BLaER1 (cell line): Measurements from ENCODE around the gene IL1R2.

Source experiments
- H3K27ac ChIP-seq: shearing (Covaris generic); formaldehyde crosslinking; 2 replicates; pipeline ENCODE4 v1.8.1; 2022
- H3K27me3 ChIP-seq: shearing (Covaris generic); formaldehyde crosslinking; 2 replicates; pipeline ENCODE4 v1.8.1; 2022
- H3K36me3 ChIP-seq: shearing (Covaris generic); formaldehyde crosslinking; 2 replicates; pipeline ENCODE4 v1.8.1; 2022
- H3K4me1 ChIP-seq: shearing (Covaris generic); formaldehyde crosslinking; 2 replicates; pipeline ENCODE4 v1.8.1; 2022
- H3K4me2 ChIP-seq: shearing (Covaris generic); formaldehyde crosslinking; 2 replicates; pipeline ENCODE4 v1.8.1; 2022
- H3K4me3 ChIP-seq: shearing (Covaris generic); formaldehyde crosslinking; 2 replicates; pipeline ENCODE4 v1.8.1; 2022
- H3K9ac ChIP-seq: shearing (Covaris generic); formaldehyde crosslinking; 2 replicates; pipeline ENCODE4 v1.8.1; 2022
- H3K9me3 ChIP-seq: shearing (Covaris generic); formaldehyde crosslinking; 2 replicates; pipeline ENCODE4 v1.8.1; 2022
- H4K20me1 ChIP-seq: shearing (Covaris generic); formaldehyde crosslinking; 2 replicates; pipeline ENCODE4 v1.8.1; 2022
- Cebpa-rat ChIP-seq: shearing (Covaris generic); IDR thresholded peaks from 2 replicates; pipeline ENCODE4 v1.8.1; 2022

The IL1R2 gene

DNA sequence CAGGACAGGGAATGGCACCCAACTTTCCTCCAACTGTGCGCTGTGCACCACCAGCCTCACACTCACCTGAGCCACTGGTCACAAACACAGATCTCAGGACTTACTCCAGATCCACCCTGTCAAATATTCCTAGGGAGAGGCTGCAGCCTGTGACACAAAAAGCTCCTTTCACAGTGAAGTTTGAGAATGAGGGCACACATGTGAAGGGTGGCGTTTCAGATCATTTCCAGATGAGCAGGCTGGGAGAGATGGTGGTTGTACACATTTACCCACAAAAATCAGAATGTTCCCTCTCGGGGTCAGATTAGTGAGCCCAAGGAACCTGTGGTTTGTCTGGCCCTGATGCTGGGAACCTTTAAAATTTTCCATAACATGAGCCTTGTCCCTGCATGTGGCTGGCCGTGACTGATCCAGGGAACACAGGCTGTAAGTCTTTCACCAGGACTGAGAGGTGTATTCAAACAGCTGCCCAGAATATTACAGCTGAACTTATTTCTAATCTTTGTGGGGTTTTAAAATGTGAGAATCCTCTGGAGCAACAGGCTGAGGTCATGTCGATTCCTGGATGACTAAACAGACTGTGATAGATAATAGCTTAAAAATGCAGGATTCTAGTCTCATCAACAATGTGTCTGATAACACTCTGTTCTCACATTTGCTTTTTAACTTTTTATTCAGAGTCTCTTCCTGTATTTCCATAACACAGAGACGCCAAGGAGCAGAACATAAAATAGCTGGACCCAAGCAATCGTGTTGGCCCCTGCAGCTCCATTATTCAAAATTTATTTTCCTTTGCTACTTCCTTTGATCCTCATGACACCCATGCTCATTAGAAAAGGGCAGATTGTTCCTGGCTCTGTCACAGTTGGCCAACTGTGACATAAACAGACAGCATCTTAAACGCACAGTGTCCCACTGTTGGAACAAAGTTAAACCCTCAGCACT, 35.5 kb downstream of the IL1R2 start:
- Histone ChIP-seq H3K27ac (no peak overlapping the region; the same call in 1 of the 2 replicates), H3K4me2 (peak overlapping the region; percentile 71), H3K36me3 (no peaks in the 10 kb centered on the region), H4K20me1 (no peaks in the 10 kb centered on the region), H3K4me1 (peaks cover 58% of the 10 kb centered on the region), H3K9ac (0 out of 2 replicates have a peak overlapping the region, but pooled peaks have one; percentile 2), H3K9me3 (no peaks in the 10 kb centered on the region), H3K4me3 (no peak overlapping the region), H3K27me3 (no peaks in the 10 kb centered on the region)
- TF ChIP-seq Cebpa-rat: no peak

DNA sequence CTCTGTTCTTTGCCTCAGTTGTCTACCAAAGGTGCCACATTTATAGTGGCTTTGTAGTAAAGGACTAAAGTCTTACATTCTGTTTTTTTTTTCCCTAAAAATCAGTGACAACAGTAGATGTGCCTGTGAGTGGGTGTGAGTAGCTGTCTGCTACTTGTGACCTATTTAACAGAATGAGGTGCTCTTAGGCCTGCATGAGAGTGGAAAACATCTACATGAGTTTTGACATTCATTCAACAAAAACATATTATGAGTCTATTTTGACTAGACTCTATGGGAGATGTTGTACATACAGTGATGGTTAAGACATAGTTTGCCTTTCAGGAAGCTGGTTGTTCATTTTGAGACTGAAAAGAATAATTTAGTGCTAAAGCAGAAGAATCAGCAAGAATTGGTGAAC, 36.7 kb downstream of the IL1R2 start:
- Histone ChIP-seq H3K4me3 (no peak overlapping the region), H3K9me3 (no peaks in the 10 kb centered on the region), H3K4me1 (peaks cover 62% of the 10 kb centered on the region), H3K27me3 (no peaks in the 10 kb centered on the region), H3K4me2 (no peak overlapping the region), H4K20me1 (no peaks in the 10 kb centered on the region), H3K27ac (no peak overlapping the region), H3K9ac (no peak overlapping the region), H3K36me3 (no peaks in the 10 kb centered on the region)
- no peak for TF ChIP-seq Cebpa-rat

DNA sequence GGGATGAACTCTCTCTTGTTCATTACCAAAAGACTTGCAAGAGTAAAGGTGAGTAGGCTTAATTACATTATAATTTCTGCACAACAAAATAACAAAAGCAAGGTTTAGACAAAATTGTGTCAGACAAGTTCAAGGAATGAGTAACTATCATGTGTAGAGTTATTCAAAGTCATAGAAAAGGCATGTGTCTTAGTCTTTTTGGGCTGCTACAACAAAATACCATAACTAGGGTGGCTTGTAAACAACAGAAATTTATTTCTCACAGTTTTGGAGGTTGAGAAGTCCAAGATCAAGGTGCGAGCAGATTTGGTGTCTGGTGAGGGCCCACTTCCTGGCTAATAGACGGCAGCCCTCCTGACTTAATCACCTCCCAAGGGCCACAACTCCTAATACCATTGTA, 37.6 kb downstream of the IL1R2 start:
- no peaks in the 10 kb centered on the region for H3K27me3 ChIP-seq
- peaks cover 61% of the 10 kb centered on the region for H3K4me1 ChIP-seq
- no peak for TF ChIP-seq Cebpa-rat
- no peak overlapping the region for H3K9ac ChIP-seq
- H3K36me3 ChIP-seq: no peaks in the 10 kb centered on the region
- H3K9me3 ChIP-seq: no peaks in the 10 kb centered on the region
- no peaks in the 10 kb centered on the region for H4K20me1 ChIP-seq
- H3K4me3 ChIP-seq: no peak overlapping the region
- H3K4me2 ChIP-seq: no peak overlapping the region
- H3K27ac ChIP-seq: no peak overlapping the region

DNA sequence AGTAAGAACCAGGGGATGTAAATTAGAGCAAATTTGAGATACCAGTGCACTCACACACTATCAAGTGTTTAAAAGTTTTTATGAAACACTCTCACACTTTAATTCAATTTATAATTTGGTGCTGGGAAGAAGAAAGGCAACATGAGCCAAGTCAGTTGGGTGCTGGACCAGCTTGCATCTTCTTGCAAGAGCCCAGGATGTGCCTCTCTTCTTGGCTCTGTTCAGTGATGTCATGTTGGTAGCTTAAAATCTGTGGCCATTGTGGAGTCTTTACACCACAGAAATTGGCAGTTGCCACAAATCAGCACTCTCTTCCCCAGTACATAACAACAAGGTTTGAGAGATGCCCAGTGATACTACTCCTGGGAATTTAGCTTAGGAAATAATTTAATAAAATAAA, 38.2 kb downstream of the IL1R2 start:
- Histone ChIP-seq H4K20me1 (no peaks in the 10 kb centered on the region), H3K4me1 (peaks cover 55% of the 10 kb centered on the region), H3K27me3 (no peaks in the 10 kb centered on the region), H3K27ac (no peak overlapping the region), H3K9ac (no peak overlapping the region), H3K4me3 (no peak overlapping the region), H3K4me2 (no peak overlapping the region), H3K36me3 (no peaks in the 10 kb centered on the region), H3K9me3 (no peaks in the 10 kb centered on the region)
- TF ChIP-seq Cebpa-rat: no peak

DNA sequence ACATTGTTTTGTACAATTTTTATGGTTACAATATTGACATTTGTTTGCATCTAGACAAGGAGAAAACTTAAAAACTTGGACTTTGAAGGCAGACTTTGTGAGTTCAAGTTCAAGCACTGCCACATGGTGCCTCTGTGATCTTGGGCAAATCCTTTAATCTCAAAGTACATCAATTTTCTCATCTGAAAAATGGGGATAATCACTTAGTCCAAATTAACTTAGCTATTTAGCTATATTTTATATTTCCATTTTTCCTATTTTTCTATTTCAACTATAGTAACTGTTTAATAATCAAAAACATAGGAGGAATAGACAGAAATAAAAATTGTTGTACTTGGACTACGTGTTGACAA, 38.7 kb downstream of the IL1R2 start:
- Histone ChIP-seq H3K4me1 (peaks cover 50% of the 10 kb centered on the region), H3K36me3 (no peaks in the 10 kb centered on the region), H4K20me1 (no peaks in the 10 kb centered on the region), H3K9me3 (no peaks in the 10 kb centered on the region), H3K27me3 (no peaks in the 10 kb centered on the region), H3K27ac (no peak overlapping the region), H3K9ac (no peak overlapping the region), H3K4me3 (no peak overlapping the region), H3K4me2 (no peak overlapping the region)
- TF ChIP-seq Cebpa-rat: no peak

DNA sequence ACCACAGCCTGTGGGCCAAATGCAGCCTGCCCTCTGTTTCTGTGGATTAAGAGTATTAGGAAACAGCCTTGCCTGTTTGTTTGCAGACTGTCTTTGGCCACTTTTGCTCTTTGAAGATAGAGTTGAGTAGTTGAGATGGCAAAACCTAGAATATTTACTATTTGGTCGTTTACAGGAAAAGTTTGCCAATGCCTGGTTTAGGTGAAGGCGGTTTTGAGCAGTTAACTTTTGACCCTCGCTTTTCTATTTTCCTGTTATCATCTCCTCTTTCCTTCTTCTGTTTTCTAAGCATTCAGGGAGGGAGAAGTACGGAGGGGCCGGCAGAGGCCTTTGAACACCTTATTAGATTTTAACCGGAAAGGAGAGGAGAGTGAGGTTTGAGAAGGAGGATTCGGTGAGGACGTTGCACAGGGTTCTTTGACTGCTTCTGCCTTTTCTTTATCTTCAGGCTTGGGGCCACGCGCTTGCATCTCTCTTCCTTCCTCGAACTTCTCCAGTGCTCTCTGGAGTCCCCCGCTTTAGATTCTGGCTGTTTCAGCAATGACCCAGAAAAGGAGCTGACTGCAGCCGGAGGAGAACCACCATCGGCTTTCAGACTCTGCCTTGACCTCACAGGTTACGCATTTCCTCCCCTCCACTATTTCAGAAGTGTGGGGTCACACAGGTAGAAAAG, 39.2 kb downstream of the IL1R2 start:
- no peaks in the 10 kb centered on the region for H3K27me3 ChIP-seq
- no peak overlapping the region for H3K9ac ChIP-seq
- no peaks in the 10 kb centered on the region for H3K36me3 ChIP-seq
- no peaks in the 10 kb centered on the region for H3K9me3 ChIP-seq
- no peak for TF ChIP-seq Cebpa-rat
- peaks cover 45% of the 10 kb centered on the region for H3K4me1 ChIP-seq
- H4K20me1 ChIP-seq: no peaks in the 10 kb centered on the region
- H3K27ac ChIP-seq: no peak overlapping the region
- no peak overlapping the region for H3K4me3 ChIP-seq
- H3K4me2 ChIP-seq: no peak overlapping the region

DNA sequence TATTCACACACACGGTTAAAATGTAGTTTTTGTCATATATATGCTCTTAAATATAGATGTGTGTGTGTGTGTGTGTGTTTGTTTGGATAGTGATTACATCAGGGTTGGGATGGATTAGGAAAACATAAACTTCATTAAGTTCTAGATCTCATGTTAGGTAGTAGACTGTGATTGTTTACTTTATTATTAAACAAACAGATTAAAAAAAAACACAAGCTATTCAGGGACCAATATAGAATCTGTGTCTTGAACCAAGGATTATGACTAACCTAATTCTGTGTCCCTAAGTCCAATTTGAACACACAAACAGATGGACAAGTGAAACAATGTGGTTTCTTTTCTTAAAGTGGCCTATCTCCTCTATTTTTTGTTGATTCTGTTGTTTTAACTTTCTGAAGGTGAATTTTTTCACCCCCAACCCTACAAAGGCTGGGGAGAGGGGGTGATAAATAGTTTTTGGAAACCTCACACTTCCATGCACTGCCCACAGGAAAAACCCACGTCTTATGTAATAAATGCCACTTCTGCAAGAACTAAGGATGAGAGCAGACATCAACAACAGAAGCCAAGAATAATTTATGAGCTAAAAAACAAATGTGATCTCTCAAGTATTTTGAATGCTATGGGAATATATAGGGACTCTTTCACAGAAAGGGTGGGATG, 40.7 kb downstream of the IL1R2 start:
- Histone ChIP-seq H3K27me3 (no peaks in the 10 kb centered on the region), H3K4me1 (peaks cover 30% of the 10 kb centered on the region), H4K20me1 (no peaks in the 10 kb centered on the region), H3K36me3 (no peaks in the 10 kb centered on the region), H3K4me2 (peak overlapping the region; percentile 75), H3K4me3 (no peak overlapping the region), H3K9ac (no peak overlapping the region), H3K9me3 (no peaks in the 10 kb centered on the region), H3K27ac (peak overlapping the region; percentile 67; the same call in 1 of the 2 replicates)
- TF ChIP-seq Cebpa-rat: no peak

DNA sequence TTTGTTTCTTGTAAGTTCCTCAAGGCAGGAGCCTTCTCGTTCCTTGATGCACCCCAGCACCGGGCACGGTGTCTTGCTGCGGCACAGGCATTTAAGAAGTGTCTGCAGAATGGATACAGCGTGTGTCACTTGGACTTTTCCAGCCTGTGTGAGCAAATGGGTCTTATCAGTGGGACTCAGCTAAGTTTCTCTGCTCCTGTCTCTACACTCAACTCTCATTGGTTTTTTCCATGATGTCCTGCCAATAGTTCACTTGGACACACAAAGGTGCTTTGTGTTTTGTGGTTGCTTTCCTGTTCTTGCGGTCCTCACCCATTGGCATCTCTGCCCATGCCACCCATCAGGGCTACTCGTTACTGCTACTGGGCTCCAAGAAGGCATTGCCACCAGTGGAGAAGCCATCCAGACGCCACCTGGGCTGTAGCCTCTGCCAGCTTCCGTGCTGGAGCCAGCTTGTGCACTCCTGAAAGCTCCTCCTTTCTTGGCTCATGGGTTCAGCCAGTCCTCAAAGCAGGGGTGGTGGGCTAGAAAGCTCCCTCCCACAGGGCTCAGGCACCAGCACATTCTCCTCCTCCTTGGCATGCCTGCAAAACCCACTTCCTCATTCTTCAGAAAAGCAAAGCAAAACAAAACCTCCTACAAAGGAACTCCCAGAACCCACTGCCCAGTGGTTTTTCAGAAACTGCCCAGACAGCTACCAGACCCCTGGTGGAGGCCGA, 41.4 kb downstream of the IL1R2 start:
- no peaks in the 10 kb centered on the region for H3K36me3 ChIP-seq
- H3K9me3 ChIP-seq: no peaks in the 10 kb centered on the region
- no peak overlapping the region for H3K4me3 ChIP-seq
- TF ChIP-seq Cebpa-rat: no peak
- peak overlapping the region; percentile 75 for H3K4me2 ChIP-seq
- H4K20me1 ChIP-seq: no peaks in the 10 kb centered on the region
- H3K27ac ChIP-seq: peak overlapping the region; percentile 67
- no peak overlapping the region for H3K9ac ChIP-seq
- peaks cover 23% of the 10 kb centered on the region for H3K4me1 ChIP-seq
- H3K27me3 ChIP-seq: no peaks in the 10 kb centered on the region
